Measurements from ENCODE around the gene FEZ2.

Gene FEZ2

GRCh38 chr2:36534275-36534799 lies 63.6 kb downstream of the FEZ2 start:
- no peak for DNase-seq (ENCODE audit: low read depth in 4 of 4, low spot score in 1 of 4)

GRCh38 chr2:36530983-36531354 lies 67.0 kb downstream of the FEZ2 start:
- DNase-seq (ENCODE audit: low read depth in 4 of 4, low spot score in 1 of 4): no peak

- no peak for DNase-seq (ENCODE audit: low read depth in 4 of 4, low spot score in 1 of 4)
These were observed 67.6 kb downstream of the FEZ2 start for GRCh38 chr2:36530178-36530982.

GRCh38 chr2:36528766-36529392 lies 69.1 kb downstream of the FEZ2 start:
- DNase-seq (ENCODE audit: low read depth in 4 of 4, low spot score in 1 of 4): no peak

GRCh38 chr2:36528274-36528673 lies 69.7 kb downstream of the FEZ2 start:
- DNase-seq (ENCODE audit: low read depth in 4 of 4, low spot score in 1 of 4): no peak

- no peak for DNase-seq (ENCODE audit: low read depth in 4 of 4, low spot score in 1 of 4)
These were observed 71.7 kb downstream of the FEZ2 start for GRCh38 chr2:36526226-36526625.

GRCh38 chr2:36525245-36525644 lies 72.7 kb downstream of the FEZ2 start:
- no peak for DNase-seq (ENCODE audit: low read depth in 4 of 4, low spot score in 1 of 4)

GRCh38 chr2:36523153-36523552 lies 74.8 kb downstream of the FEZ2 start:
- no peak for DNase-seq (ENCODE audit: low read depth in 4 of 4, low spot score in 1 of 4)

- no peak for DNase-seq (ENCODE audit: low read depth in 4 of 4, low spot score in 1 of 4)
These were observed 77.5 kb downstream of the FEZ2 start for GRCh38 chr2:36520431-36520830.

- no peak for DNase-seq (ENCODE audit: low read depth in 4 of 4, low spot score in 1 of 4)
These were observed 81.7 kb downstream of the FEZ2 start for GRCh38 chr2:36516136-36516870.

GRCh38 chr2:36515538-36515937 lies 82.4 kb downstream of the FEZ2 start:
- no peak for DNase-seq (ENCODE audit: low read depth in 4 of 4, low spot score in 1 of 4)

GRCh38 chr2:36513661-36514060 lies 84.3 kb downstream of the FEZ2 start:
- DNase-seq (ENCODE audit: low read depth in 4 of 4, low spot score in 1 of 4): no peak

GRCh38 chr2:36512705-36513104 lies 85.3 kb downstream of the FEZ2 start:
- DNase-seq (ENCODE audit: low read depth in 4 of 4, low spot score in 1 of 4): no peak

GRCh38 chr2:36511858-36512603 lies 85.9 kb downstream of the FEZ2 start:
- DNase-seq (ENCODE audit: low read depth in 4 of 4, low spot score in 1 of 4): no peak

- no peak for DNase-seq (ENCODE audit: low read depth in 4 of 4, low spot score in 1 of 4)
These were observed 88.9 kb downstream of the FEZ2 start for GRCh38 chr2:36509075-36509474.

GRCh38 chr2:36507408-36507812 lies 90.6 kb downstream of the FEZ2 start:
- DNase-seq (ENCODE audit: low read depth in 4 of 4, low spot score in 1 of 4): peak in 3 of 4 experiments; percentile 2 to 8 (median 5)

Measured in stimulated activated CD4-positive, alpha-beta T cell treated with anti-CD3 and anti-CD28 coated beads, Interleukin-1b, Interleukin-23, amount 100 ng/mL, for 24 hours (primary cell).